HG02840 (cell line): ENCODE measurements around the gene B3GALNT2.
"Not testable (repeated sequence)": the region's sequence is repeated elsewhere in the genome, so short reads cannot be mapped to it uniquely, and the experiment has no call there.

Experiments
- ATAC-seq: cut with Tn5 transposase; IDR thresholded peaks from one replicate; pipeline ENCODE4 v1.9.1; 2021; ENCODE audit warnings: mild to moderate bottlenecking, moderate library complexity, moderate number of reproducible peaks; ENCODE audit not compliant: unreplicated experiment, low FRiP score

Gene B3GALNT2

DNA sequence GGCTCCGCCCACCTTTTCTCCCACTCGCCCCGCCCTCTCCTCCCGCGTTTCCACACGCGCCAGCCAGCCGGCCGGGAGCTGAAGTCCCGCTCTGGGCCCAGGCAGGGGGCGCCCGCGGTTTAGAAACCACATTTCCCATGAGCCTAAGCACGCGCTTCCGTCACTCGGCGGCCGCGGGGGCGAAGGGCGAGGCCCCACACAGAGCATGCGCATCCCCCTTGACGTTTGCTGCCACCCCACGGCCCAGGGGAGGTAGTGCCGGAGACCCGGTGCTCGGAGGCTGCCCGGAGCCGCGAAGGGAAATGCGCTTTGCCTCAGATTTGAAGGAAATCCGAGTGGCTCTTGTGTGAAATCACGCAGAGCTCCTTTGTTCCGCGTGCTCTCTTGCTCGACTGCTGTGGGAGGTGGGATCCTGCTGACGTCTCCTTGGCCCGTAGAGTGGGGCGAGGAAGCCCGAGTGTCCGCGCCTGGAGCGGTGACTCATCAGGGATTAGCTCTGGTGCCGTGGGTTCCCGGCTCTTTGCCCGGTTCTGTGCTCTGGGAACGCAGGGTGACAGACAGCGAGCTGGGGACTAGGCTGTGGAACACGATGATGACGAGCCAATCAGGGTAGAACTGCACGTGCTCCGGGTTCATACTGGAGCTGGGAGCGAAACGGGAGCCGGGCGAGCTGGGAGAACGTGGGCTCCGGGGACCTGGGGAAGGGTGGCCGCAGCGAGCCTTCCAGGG, 406 bp upstream of the B3GALNT2 start:
- ATAC-seq = peak; percentile 86

DNA sequence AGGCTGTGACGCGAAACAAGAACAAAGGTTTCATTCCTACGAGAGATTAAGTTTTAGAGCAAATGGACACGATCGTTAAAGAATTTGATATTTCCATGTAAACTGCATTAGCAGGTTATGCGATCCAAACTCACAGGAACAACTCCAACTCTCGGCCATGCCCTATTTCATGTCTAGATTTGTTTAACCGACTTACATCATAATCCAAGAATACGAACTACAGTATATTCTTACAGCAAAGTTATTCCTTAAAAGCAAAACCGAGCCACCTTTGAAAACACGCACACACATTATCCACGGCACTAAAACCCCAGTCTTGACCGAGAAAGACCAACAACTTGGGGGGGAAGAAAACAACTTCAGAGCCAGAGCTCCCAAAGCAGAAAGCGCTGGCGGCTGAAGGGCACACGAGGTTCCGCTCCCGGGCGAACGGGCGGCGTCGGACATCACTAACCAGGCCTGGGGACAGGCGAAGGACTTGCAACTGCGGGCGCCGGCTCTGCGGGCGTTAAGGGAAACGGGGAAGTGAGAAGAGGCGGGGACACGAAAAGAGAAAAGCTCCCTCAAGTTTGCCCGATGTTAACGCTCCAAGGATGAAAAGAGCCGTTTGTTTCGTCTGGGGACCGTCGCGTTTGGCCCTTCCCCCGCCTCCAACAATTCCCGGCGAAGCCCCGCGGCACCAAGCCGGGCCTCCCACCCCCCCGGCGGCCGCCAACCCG, 690 bp downstream of the B3GALNT2 start:
- peak; percentile 2 for ATAC-seq

GRCh38 chr1:235502601-235503402, 1.4 kb downstream of the B3GALNT2 start:
- ATAC-seq = no peak

- no peak for ATAC-seq
These were observed 3.2 kb downstream of the B3GALNT2 start for GRCh38 chr1:235500971-235501540.

GRCh38 chr1:235495551-235495950, 8.7 kb downstream of the B3GALNT2 start:
- ATAC-seq = no peak

DNA sequence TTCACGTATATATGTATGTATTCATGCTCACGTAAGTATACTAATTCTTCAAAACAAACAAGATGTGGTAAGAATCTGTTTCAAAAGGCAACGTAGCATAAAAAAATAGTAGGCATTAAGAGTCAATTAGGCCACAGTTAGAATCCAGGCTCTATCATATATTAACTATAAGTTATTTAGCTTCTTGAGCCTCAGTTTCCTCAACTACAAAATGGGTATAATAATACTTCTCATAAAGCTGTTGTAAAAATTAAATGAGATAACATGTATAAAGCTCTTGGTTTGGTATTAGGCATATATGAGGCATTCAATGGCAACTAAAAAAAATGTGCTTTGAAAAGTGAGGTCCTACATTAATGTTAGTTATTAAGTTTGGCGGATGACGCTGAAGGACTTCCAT, 9.2 kb downstream of the B3GALNT2 start:
- ATAC-seq = no peak

GRCh38 chr1:235494531-235494930, 9.7 kb downstream of the B3GALNT2 start:
- no peak for ATAC-seq

GRCh38 chr1:235491644-235492043, 12.6 kb downstream of the B3GALNT2 start:
- no peak for ATAC-seq

DNA sequence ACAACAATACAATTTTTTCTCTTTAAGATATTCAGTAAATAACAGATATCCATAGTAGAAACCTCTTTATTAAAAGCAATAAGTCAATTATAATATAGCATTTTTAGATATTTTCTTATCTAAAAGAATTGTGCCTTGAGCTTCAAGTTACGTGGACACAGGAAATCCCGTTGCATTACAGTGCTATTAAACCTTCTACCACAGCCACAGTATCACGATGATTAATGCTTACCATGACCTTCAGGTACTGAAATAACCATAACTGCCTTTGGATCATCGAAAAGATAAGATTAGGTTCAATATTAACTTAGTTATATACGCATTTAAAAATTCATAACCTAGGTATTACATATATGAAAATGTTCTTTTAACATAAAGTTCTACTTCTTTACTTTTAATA, 17.9 kb downstream of the B3GALNT2 start:
- ATAC-seq = no peak

DNA sequence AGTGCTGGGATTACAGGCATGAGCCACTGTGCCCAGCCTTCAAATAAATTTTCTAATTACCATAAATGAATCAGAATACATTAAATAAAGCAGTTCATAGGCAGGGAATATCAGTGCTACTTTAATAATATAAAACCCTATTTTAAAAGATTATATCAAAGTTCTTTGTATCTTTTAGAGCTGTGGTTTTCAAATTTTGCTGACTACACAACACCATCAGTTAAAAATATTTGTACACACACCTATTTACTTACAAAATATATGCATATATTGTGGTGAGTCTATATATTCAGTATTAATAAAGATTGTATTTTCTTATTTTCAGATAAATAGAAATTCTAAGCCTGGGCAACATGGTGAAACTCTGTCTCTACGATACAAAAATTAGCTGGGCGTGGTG, 18.7 kb downstream of the B3GALNT2 start:
- no peak for ATAC-seq

DNA sequence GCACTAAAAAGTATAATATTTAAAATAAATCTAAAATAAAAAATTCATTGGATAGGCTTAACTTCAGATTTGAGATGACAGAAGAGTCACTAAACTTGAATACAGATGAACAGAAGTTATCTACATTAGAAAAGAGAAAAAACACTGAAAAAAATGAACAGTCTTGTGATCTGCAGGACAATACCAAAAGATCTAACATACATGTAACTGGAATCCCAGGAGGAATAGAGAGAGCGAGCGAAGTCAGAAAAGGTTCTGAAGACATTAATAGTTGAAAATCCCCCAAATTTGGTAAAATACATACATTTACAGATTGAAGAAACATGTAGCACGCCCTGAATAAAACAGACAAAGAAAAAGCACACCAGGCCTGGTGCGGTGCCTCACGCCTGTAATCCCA, 21.2 kb downstream of the B3GALNT2 start:
- ATAC-seq = no peak

- no peak for ATAC-seq
These were observed 30.4 kb downstream of the B3GALNT2 start for GRCh38 chr1:235473806-235474205.

DNA sequence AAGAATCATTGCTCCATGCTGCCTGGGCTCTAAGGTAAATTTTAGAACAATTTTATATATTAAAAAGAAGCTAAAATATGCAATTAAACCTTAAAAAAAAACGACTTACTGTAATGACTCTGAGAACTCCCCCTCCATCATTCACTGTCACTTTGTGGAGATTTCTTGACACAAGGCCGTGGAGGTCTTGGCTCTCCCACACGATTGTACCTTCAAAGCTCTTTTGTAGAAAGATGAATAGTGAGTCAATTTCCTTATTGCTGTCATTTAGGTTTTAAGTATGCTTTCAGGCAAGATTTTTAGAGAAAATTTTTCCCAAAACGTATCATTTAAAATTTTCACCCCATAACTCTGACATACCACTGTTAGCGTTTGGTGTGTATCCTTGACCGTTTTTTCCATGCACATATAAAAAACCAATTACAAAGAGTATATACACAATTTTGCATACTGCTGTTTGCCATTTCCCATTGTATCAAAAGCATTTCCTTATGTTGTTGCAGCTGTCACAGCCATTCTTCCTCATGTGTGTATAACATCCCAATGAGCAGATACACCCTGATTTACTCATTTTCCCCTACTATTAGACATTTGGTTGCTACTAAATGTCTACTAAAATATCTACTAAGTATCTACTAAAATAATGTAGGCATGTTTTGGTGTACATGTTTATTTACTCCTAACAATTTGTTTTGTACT, 33.4 kb downstream of the B3GALNT2 start:
- ATAC-seq = no peak

DNA sequence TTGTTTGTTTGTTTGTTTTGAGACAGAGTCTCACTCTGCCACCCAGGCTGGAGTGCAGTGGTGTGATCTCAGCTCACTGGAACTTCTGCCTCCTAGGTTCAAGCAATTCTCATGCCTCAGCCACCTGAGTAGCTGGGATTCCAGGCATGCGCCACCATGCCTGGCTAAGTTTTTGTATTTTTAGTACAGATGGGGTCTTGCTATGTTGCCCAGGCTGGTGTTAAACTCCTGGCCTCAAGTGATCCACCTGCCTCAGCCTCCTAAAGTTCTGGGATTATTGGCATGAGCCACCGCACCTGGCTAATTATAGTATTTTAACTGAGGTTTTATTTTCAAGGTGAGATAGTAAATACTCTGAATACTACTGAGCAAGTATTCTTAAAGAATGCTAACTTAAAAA, 34.4 kb downstream of the B3GALNT2 start:
- not testable (repeated sequence) for ATAC-seq

DNA sequence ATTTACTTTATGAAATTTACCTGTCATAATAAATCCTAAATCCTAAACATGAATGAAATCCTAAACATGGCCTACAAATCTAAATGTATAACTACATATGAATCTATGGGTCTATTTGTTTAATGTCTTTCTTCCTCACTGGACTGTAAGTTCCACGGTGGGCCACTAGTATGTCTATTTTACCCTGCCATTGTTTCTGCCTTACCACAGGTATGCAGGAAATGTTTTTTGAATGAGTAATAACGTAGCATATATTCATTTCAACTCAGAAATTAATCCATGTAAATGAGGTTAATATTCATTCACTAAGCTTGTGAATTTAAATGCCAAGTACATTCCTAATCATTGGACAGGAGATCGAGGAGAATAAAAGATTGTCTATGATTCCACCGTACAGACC, 35.3 kb downstream of the B3GALNT2 start:
- no peak for ATAC-seq

DNA sequence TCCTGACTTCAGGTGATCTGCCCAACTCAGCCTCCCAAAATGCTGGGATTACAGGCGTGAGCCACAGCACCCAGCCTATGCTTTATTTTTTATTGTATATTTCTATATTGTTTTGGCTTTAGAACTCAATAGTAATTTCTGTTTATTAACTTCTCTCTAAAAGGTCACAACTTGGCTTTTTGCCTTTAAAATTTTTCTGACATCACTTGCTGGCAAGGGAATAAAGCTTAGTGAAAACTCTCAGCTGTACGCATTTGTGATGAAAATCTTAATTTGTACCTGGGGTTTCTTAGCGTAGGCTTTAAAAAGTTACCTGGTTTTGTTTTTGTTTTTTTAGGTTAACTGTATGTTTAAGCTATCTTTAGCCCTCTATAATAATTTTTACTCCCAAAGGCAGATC, 36.2 kb downstream of the B3GALNT2 start:
- no peak for ATAC-seq

DNA sequence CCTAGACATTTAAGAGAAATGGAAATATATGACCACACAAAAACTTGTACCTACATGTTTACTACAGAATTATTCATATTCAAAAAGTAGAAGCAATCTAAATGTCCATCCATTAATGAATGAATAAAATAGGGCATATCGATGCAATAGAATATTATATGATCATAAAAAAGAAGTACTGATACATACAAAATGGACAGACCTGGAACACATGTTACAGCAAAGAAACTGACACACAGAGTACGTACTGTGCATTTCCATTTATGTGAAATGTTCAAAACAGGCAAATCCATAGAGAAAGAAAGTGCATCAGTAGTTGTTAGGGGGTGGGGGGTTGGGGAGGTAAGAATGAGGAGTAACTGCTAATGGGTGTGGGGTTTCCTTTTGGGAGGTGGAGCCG, 39.2 kb downstream of the B3GALNT2 start:
- no peak for ATAC-seq

- ATAC-seq = not testable (repeated sequence)
These were observed 41.4 kb downstream of the B3GALNT2 start for GRCh38 chr1:235462832-235463231.

DNA sequence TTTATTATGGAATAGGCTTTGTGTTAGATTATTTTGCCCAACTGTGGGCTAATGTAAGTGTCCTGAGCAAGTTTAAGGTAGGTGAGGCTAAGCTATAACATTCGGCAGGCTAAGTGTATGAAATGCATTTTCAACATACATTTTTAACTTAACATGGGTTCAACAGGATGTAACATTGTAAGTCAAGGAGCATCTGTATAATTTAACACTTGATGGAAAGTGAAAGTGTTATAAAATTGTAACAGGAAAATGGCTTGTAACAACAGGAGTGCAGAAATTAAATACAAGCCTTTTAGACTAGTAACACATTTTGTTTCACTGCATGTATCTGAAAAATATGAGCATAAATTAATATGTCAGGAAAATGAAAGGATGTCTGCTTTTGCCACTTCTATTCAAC, 42.3 kb downstream of the B3GALNT2 start:
- no peak for ATAC-seq

- no peak for ATAC-seq
These were observed 43.5 kb downstream of the B3GALNT2 start for GRCh38 chr1:235460770-235461169.
